HepG2 (cell line): ENCODE data around the gene PRKRIP1. TPM values are rescaled to one million over a fixed set of nuclear protein-coding genes. Genes with fewer than 3 reads are reported as not detected.

Experiments
- ATAC-seq: fragments of 200-7000 bp; cut with Tn5 transposase; 3 replicates; pipeline ENCODE4 v1.9.1; 2020; ENCODE audit warnings: mild to moderate bottlenecking, moderate library complexity
- BruUV-seq: library from RNA; stranded (reverse); fragments of 400-500 nt; replicated peaks from 2 replicates; lab custom pipeline; 2021; lab: Mats Ljungman, UMichigan
- CTCF ChIA-PET: fragments of 300-600 bp; formaldehyde crosslinking; extraction: SDS; loops from one replicate; lab custom pipeline; 2021; ENCODE audit warnings: low total read pairs, inconsistent platforms, low intra/inter-chr PET ratio; lab: Yijun Ruan, JAX
- POLR2A ChIA-PET: fragments of 350-600 bp; sonication (Branson Sonifier 250); formaldehyde crosslinking; loops from one replicate; lab custom pipeline; 2020; ENCODE audit warnings: antibody characterized with exemption, inconsistent platforms; lab: Yijun Ruan, JAX
- DNase-seq: peaks from one replicate; pipeline ENCODE4 v3.0.0-alpha.2; 2015; ENCODE audit warnings: low spot score
- FAIRE-seq: peaks from 3 replicates; lab custom pipeline; 2011; peaks lifted over from hg19 to GRCh38; lab: Jason Lieb, UNC
- H2AFZ ChIP-seq: one replicate; pipeline ENCODE4 v1.6.1; 2011; ENCODE audit warnings: low read length, inconsistent platforms
- H3K27ac ChIP-seq: fragments of 300-600 bp; 3 replicates; pipeline ENCODE4 v1.8.0; 2011; ENCODE audit warnings: mixed run types, mild to moderate bottlenecking, mixed read lengths, low read length, inconsistent platforms; ENCODE audit not compliant: insufficient read depth; ENCODE audit errors: extremely low read length
- H3K27me3 ChIP-seq, 2 experiments: fragments of 200-600 bp in 1 of 2; 2 replicates in 1 of 2; 3 replicates in 1 of 2; pipeline versions ENCODE4 v1.6.0 to v1.8.0; 2011; ENCODE audit warnings: low read length in 2 of 2, mild to moderate bottlenecking in 2 of 2, moderate library complexity in 2 of 2, inconsistent platforms in 1 of 2; ENCODE audit not compliant: insufficient read depth in 2 of 2, control insufficient read depth in 1 of 2
- H3K36me3 ChIP-seq, 2 experiments: fragments of 200-600 bp in 1 of 2; replicated peaks in 1 of 2; 2 replicates in 1 of 2; 3 replicates in 1 of 2; pipeline versions ENCODE4 v1.5.1 to v1.8.0; 2011; ENCODE audit warnings: low read length in 2 of 2, inconsistent platforms in 1 of 2; ENCODE audit not compliant: insufficient read depth in 2 of 2, control insufficient read depth in 1 of 2
- H3K4me1 ChIP-seq: 2 replicates; pipeline ENCODE4 v1.5.1; 2012; ENCODE audit warnings: low read length, inconsistent platforms; ENCODE audit not compliant: insufficient read depth
- H3K4me2 ChIP-seq: 2 replicates; pipeline ENCODE4 v1.6.0; 2011; ENCODE audit warnings: low read depth, low read length, inconsistent platforms
- H3K4me3 ChIP-seq, 3 experiments: fragments of 200-600 bp in 1 of 3; sonication (generic), shearing (Covaris generic) in 1 of 3; replicated peaks in 1 of 3; 2 replicates each; pipeline ENCODE4 v1.5.1; 2011 to 2016; ENCODE audit warnings: low read length in 3 of 3, inconsistent platforms in 2 of 3, low read depth in 2 of 3, mild to moderate bottlenecking in 2 of 3, control low read depth in 1 of 3, mixed read lengths in 1 of 3; ENCODE audit not compliant: insufficient read depth in 1 of 3
- H3K79me2 ChIP-seq: one replicate; pipeline ENCODE4 v1.6.1; 2011; ENCODE audit warnings: low read length, inconsistent platforms; ENCODE audit not compliant: insufficient read depth
- H3K9ac ChIP-seq: 2 replicates; pipeline ENCODE4 v1.6.0; 2011; ENCODE audit warnings: mild to moderate bottlenecking, low read depth, low read length, inconsistent platforms; ENCODE audit not compliant: insufficient read depth
- H3K9me3 ChIP-seq: 2 replicates; pipeline ENCODE4 v1.5.1; 2012; ENCODE audit warnings: mild to moderate bottlenecking, low read length
- H4K20me1 ChIP-seq: 2 replicates; pipeline ENCODE4 v1.6.0; 2011; ENCODE audit warnings: inconsistent platforms, mild to moderate bottlenecking, low read length, moderate library complexity; ENCODE audit not compliant: insufficient read depth
- AGO2 ChIP-seq: fragments of 200-400 bp; formaldehyde crosslinking; optimal IDR thresholded peaks from 2 replicates; pipeline ENCODE3; 2017; ENCODE audit warnings: mild to moderate bottlenecking, low read depth, low read length, moderate library complexity
- CAMTA2 ChIP-seq: sonication (generic); formaldehyde crosslinking; IDR thresholded peaks from 2 replicates; pipeline ENCODE4 v1.4.0; 2020; ENCODE audit warnings: mild to moderate bottlenecking, missing genetic modification reagents, borderline replicate concordance
- RBFOX2 ChIP-seq: fragments of 200-400 bp; formaldehyde crosslinking; IDR thresholded peaks from 2 replicates; pipeline ENCODE4 v1.6.1; 2017; ENCODE audit warnings: low read depth, mild to moderate bottlenecking, low read length
- WGBS: methylation state at CpG from one replicate; pipeline ENCODE4 v1.1.6; 2017; ENCODE audit warnings: low lambda C conversion rate; 5-methylcytosine and 5-hydroxymethylcytosine counted together
- in situ Hi-C: cut with HindIII; loops from 2 replicates; pipeline ENCODE4 v1.10.0; 2017; ENCODE audit warnings: low pct_unique_long_range_greater_than_20kb; ENCODE audit not compliant: extremely low pct_ligation_motif_present
- intact Hi-C: fragments of 100-400 bp; cut with micrococcal nuclease; formaldehyde crosslinking; loops from one replicate; pipeline ENCODE4 v1.10.0; 2022; ENCODE audit not compliant: unreplicated experiment
- polyA plus RNA-seq, 8 experiments: library from polyadenylated mRNA; depleted of rRNA in 3 of 8; stranded (reverse) in 7 of 8; unstranded in 1 of 8; fragments of >200 nt; fragmentation: Illumina TruSeq in 4 of 8; extraction: Trizol in 4 of 8; gene quantifications; 2 replicates each; pipeline versions ENCODE4 v1.2.1 to v1.2.3, GENCODE V29; 2011 to 2016; ENCODE audit warnings: low read depth in 4 of 8, missing spikeins in 1 of 8, mixed read lengths in 1 of 8; ENCODE audit not compliant: insufficient read depth in 1 of 8
- total RNA-seq, 5 experiments: library from RNA; depleted of rRNA; stranded (reverse); fragments of >200 nt; fragmentation: Illumina TruSeq; extraction: Trizol; gene quantifications; 2 replicates each; pipeline ENCODE4 v1.2.3, GENCODE V29; 2016; ENCODE audit warnings: low read depth in 1 of 5
- TF ChIP-seq, protein P1 (sequence below): sonication (generic); formaldehyde crosslinking; IDR thresholded peaks from 2 replicates; pipeline ENCODE4 v1.5.0; 2020; ENCODE audit warnings: mild to moderate bottlenecking, low read depth, missing genetic modification reagents, borderline replicate concordance

Gene PRKRIP1
- total and polyA plus RNA-seq, 2 of the 13 experiments (the other 11 are each of a cell fraction or from before 2014, with no cell fraction given), result 13.2 to 16.8 TPM

DNA sequence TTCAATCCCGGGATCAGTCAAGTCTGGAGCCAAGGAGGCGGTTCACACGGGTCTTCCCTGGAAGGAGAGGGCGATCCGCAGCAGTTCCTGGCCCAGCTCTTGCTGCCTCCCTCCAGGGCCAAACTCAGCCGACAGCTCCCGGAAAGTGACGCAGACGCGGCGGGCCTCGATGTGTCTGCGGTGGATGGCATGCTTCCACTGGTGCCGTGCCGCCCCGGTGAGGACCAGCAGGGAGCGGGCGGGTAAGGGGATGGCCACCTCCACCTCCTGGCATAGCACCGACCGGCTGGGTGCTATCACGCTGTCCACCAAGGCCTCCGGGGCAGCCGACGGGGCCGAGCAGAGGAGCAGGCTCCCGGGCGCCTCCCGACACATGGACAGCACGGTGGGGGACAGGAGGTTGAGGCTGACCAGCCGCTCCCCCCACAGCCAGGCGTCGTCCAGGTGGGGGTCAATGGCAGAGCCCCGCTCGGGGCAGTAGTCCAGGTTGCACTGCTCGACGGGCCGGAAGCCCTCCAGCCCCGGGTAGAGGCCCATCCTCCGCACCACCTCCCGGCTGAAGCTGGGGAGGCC is 61.3 kb downstream of the PRKRIP1 start:
- H3K9me3 ChIP-seq, result no peaks in the 10 kb centered on the region
- H3K79me2 ChIP-seq, result peaks cover 1% of the 10 kb centered on the region
- WGBS, result 94% methylated on average over 17 of the region's 40 CpGs
- H2AFZ ChIP-seq, result no peak overlapping the region
- no peak for ATAC-seq
- POLR2A ChIA-PET, result no interaction called here
- H3K4me1 ChIP-seq, result 0 out of 2 replicates have a peak, but pooled peaks cover 1% of the 10 kb centered on the region
- H3K9ac ChIP-seq, result no peak overlapping the region
- H3K4me3 ChIP-seq, result no peak overlapping the region
- H3K4me2 ChIP-seq, result no peak overlapping the region
- intact Hi-C loops (no loop called here), in situ Hi-C loops (no loop called here)
- peak; percentile 22 for TF ChIP-seq AGO2
- peak; percentile 34; the same call in 1 of the 2 replicates for TF ChIP-seq RBFOX2
- TF ChIP-seq, protein P1, sequence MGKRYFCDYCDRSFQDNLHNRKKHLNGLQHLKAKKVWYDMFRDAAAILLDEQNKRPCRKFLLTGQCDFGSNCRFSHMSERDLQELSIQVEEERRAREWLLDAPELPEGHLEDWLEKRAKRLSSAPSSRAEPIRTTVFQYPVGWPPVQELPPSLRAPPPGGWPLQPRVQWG (CRISPR knock-in tag), result no peak
- no peak for FAIRE-seq
- no peaks in the 10 kb centered on the region for H3K27me3 ChIP-seq
- no peaks in the 10 kb centered on the region for H4K20me1 ChIP-seq
- BruUV-seq, result no TSS peak
- peaks cover 9 to 12% of the 10 kb centered on the region in 2 experiments; a peak in 3 of 5 replicates for H3K36me3 ChIP-seq
- DNase-seq, result no peak
- H3K27ac ChIP-seq, result no peak overlapping the region
- CTCF ChIA-PET, result no interaction called here

DNA sequence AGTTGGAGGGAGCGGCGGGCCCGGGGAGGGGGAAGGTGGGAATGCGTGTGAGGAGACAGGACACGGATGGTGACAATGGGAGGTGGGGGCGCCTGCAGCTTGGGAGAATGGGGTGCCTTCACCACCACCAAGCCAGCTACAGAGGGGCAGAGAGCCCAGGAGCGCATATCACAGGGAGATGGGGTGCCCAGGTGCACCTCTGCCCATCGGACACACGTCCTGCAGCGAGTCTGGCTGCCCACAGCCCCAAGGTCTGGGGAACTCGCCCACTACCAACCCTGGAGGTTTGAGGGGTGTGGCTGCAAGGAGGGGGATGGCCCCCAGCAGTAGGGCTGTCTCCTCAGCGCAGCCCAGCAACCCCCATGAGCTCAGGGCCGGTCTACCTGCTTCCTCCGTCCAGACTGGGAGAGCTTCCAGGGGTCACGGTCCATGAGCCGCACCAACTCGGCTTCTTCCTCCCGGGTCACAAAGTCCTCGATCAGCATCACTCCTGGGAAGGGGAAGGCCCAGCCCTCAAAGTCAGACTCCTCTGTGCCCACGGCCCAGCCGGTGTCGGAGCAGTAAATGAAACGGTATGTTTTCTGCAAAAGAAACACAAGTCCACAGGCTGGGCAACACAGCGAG is 63.2 kb downstream of the PRKRIP1 start:
- ATAC-seq (no peak), FAIRE-seq (no peak), DNase-seq (no peak)
- BruUV-seq, result no TSS peak
- Histone ChIP-seq H3K4me3 (no peak overlapping the region), H3K4me2 (no peak overlapping the region), H3K79me2 (peaks cover 11% of the 10 kb centered on the region), H3K9me3 (no peaks in the 10 kb centered on the region), H3K4me1 (peaks cover 16% of the 10 kb centered on the region), H2AFZ (no peak overlapping the region), H3K27me3 (peaks cover 0 to 2% of the 10 kb centered on the region in 2 experiments; a peak in 2 of 5 replicates), H3K36me3 (peaks cover 9 to 12% of the 10 kb centered on the region in 2 experiments; a peak in 3 of 5 replicates), H3K9ac (no peak overlapping the region), H3K27ac (no peak overlapping the region), H4K20me1 (no peaks in the 10 kb centered on the region)
- WGBS, result 99% methylated on average over 17 of the region's 24 CpGs
- ChIA-PET CTCF (no interaction called here), POLR2A (no interaction called here)
- intact Hi-C loops (no loop called here), in situ Hi-C loops (no loop called here)
- TF ChIP-seq AGO2 (peak; percentile 22), CAMTA2 (CRISPR knock-in tag) (no peak)
